Mesodermal cell (in vitro differentiated cells): ENCODE measurements around the gene SSH3.

Source experiments
- H3K27ac ChIP-seq: 2 replicates; pipeline ENCODE4 v1.7.0; 2013; ENCODE audit warnings: mild to moderate bottlenecking, low read depth, low read length, moderate library complexity; ENCODE audit not compliant: severe bottlenecking
- H3K36me3 ChIP-seq: 2 replicates; pipeline ENCODE4 v1.7.1; 2013; ENCODE audit warnings: mild to moderate bottlenecking, low read length, moderate library complexity; ENCODE audit not compliant: control insufficient read depth, insufficient read depth
- H3K4me1 ChIP-seq: one replicate; pipeline ENCODE4 v1.7.1; 2013; ENCODE audit warnings: mild to moderate bottlenecking, low read length; ENCODE audit not compliant: insufficient read depth, control insufficient read depth, poor library complexity, severe bottlenecking
- H3K4me3 ChIP-seq: 2 replicates; pipeline ENCODE4 v1.7.0; 2013; ENCODE audit warnings: low read length, control low read depth, mild to moderate bottlenecking; ENCODE audit not compliant: insufficient read depth, poor library complexity, severe bottlenecking; ENCODE audit errors: extremely low read depth
- H3K9me3 ChIP-seq: 2 replicates; pipeline ENCODE4 v1.7.1; 2013; ENCODE audit warnings: mild to moderate bottlenecking, low read length, moderate library complexity; ENCODE audit not compliant: control insufficient read depth
- WGBS, 2 experiments: methylation state at CpG; one replicate each; pipeline ENCODE4 v1.1.5; 2013; ENCODE audit warnings: missing lambda C conversion rate in 2 of 2; ENCODE audit not compliant: insufficient coverage in 2 of 2; 5-methylcytosine and 5-hydroxymethylcytosine counted together

SSH3 gene

DNA sequence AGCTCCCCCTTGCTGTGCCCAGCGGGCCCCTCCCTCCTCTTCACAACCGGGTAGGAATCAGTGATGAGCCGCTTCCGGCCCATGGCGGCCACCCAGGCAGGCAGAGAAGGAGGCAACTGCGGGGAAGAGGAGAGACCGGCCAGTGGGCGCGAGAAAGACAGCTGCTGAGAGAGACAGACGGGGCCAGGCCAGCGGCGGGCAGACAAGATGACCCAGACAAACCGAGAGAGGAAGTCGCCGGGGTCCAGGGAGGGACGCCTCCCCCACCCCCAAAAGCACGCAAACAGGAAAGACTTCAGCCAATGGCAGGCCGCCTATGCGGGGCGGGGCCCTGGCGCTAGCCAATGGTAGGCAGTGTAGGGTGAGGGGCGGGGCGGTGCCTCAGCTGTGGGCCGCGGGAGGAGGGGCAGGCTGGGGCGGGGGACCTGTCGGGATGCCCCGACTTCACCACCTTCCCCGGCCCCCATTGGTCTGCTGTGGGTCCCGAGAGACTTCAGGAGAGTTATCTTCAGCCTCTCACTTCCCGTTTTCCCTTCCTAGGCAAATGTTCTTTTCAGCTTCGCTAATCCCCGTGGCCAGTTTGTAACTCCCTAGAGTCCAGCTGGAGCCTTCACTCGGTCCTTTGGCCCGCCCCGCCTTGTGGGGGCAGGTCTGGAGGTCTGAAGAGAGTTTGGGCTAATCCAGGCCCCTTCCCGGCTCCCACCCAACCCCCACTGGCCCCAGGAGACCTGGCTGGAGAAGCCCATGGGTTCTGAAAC is 50.2 kb downstream of the SSH3 start, which contains the start of gene POLD4:
Gene POLD4 (minus strand): TSS at position 230 of the 758 bp plus-strand sequence. CDS start 147 bp downstream, at position 83.
- WGBS, 2 experiments, result 0% methylated on average over 10 to 20 of the region's 37 CpGs
- peak within 1 kb of the TSS; percentile 60 for H3K4me3 ChIP-seq
- H3K9me3 ChIP-seq, result no peaks in the 10 kb centered on the region
- peaks cover 49% of the 10 kb centered on the region for H3K4me1 ChIP-seq
- H3K36me3 ChIP-seq, result no peaks in the 10 kb centered on the region
- H3K27ac ChIP-seq, result peak within 1 kb of the TSS; percentile 94

DNA sequence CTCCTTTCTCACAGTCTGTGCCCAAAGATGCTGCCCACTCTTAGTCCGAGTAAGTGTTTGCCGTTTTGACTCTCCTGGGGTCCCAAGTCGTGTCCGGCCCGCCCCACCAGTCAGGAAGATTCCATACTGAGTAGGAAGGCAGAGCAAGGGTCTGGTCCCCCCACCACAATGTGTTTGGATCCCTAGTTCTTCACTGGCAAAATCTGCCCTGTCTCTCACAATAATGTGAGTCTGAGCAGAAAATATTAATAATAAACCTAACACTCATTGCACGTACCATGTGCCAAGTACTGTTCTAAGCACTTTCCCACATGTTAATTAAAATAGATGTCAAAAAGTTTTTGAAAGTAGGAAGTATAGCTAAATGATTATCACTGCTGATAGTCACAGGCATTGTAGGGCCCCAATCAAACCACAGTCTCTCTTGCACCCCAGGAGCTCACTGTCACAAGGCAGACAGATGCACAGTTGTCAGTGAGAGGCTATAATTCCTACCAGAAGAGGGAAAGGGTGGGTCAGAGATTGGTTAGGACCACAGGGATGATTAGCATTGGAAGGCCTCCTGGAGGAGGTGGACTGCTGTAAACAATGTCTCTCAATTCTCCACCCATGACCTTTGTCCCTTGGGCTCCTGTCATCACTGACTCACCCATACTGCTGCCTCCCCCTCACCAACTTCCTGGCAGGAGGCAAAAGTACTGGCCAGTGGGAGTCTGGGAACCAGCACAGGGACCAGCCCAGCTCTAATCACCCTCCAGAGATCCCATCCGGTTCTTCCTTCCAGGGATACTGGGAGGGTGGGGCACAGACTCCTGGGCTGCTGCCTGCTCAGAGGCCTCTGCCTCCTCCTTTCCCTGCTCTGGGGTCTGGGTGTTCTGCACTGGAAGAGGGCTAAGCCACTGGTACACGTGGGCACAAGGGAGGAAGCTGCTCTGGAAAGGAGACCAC is 51.0 kb downstream of the SSH3 start:
- 33 to 42% methylated on average over 5 of the region's 8 CpGs for WGBS, 2 experiments
- Histone ChIP-seq H3K4me3 (peak overlapping the region; percentile 60), H3K27ac (peak overlapping the region; percentile 94), H3K36me3 (no peaks in the 10 kb centered on the region), H3K9me3 (no peaks in the 10 kb centered on the region), H3K4me1 (peaks cover 42% of the 10 kb centered on the region)

DNA sequence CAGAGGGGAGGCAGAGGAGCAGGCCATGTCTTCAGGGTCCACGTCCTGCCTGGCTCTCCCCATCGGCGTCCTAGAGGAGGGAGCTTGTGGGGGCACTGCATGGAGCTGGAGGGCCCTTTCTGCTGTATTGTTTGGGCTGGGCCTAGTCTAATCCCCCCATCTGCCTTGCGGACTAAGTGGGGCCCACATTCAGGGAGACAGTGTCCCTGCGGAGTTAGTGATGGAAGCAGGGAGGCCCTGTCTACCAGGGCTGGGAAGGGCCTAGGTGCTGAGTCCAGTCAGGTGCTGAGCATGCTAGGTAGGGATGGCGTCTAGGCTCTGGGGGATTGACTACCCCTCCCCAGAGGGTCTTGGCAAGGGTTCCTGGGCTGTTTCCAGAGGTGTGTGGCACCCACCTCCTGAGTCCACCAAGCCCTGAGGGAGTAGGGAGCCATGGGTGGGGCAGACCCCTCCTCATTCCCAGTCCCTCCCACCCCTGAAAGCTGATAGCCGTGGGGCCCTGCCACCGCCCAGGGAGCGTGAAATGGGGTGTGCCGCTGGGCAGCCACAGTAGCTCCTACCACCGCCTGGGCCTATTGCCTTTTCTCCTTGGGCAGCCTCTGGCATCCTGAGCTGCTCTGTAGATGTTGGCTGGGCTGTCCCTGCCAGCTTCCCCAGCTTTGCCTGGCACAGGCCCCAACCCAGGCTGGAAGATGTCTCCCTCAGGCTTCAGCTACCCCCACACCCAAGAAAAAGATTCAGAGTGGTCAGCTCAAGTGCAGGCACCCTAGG is 51.9 kb downstream of the SSH3 start:
- WGBS, 2 experiments, result 84 to 86% methylated on average over 6 to 9 of the region's 11 CpGs
- H3K9me3 ChIP-seq, result no peaks in the 10 kb centered on the region
- no peak overlapping the region for H3K4me3 ChIP-seq
- no peaks in the 10 kb centered on the region for H3K36me3 ChIP-seq
- peaks cover 40% of the 10 kb centered on the region for H3K4me1 ChIP-seq
- H3K27ac ChIP-seq, result peak overlapping the region; percentile 94

DNA sequence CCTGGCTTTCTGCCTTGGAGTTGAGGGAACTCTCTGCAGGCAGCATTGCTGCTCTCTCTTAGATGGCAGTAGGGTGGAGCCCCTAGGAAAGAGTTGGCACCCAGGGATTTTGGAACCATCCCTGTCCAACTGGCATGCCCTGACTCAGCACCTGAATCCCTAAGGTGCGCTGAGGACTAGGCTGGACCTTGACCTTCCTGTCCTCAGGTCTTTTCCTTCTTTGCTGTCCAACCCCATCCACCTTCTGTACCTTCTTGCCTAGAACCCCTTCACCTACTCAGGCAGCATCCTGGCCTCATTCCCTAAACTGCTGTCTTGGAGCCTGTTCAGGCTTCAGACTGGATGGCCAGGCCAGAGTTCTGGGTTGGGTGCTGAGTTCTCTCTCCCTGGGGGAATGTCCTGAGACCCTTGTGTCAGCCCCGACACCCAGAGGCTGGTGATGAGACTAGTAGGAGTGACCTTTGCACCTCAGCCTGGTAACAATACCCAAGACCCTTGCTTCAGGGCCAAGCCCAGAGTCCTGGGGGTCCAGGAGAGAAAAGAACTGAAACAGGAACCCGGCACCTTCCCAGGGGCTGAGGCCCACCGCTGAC is 52.6 kb downstream of the SSH3 start:
- 82 to 100% methylated on average over 1 to 4 of the region's 4 CpGs for WGBS, 2 experiments
- Histone ChIP-seq H3K4me1 (peaks cover 40% of the 10 kb centered on the region), H3K27ac (peak overlapping the region; percentile 94), H3K4me3 (no peak overlapping the region), H3K9me3 (no peaks in the 10 kb centered on the region), H3K36me3 (no peaks in the 10 kb centered on the region)

DNA sequence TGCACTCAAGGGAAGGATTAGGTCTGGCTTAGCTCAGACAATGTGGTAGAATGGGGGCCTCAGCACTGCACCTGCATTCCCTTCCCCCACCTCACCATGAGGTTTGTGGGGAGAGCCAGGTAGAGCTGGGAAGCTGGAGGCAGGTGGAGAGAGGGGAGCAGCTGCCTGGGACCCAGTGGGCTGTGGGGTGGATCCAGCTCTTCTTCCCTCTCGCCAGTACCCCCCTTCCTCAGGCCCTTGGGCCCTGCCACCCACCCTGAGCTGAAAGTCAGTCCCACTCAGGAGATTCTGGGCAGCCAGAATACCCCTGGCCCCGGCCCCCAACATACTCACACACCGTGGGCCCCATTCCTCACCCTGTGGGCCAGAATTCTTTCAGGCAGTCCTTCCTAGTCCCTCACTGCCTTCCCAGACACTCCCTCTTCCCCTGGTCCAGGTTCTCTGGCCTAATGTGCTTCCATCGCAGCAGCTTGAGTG is 53.1 kb downstream of the SSH3 start:
- H3K4me3 ChIP-seq, result no peak overlapping the region
- peaks cover 40% of the 10 kb centered on the region for H3K4me1 ChIP-seq
- H3K27ac ChIP-seq, result no peak overlapping the region
- no peaks in the 10 kb centered on the region for H3K36me3 ChIP-seq
- WGBS, 2 experiments, result 15 to 18% methylated on average over 2 to 3 of the region's 4 CpGs
- no peaks in the 10 kb centered on the region for H3K9me3 ChIP-seq

DNA sequence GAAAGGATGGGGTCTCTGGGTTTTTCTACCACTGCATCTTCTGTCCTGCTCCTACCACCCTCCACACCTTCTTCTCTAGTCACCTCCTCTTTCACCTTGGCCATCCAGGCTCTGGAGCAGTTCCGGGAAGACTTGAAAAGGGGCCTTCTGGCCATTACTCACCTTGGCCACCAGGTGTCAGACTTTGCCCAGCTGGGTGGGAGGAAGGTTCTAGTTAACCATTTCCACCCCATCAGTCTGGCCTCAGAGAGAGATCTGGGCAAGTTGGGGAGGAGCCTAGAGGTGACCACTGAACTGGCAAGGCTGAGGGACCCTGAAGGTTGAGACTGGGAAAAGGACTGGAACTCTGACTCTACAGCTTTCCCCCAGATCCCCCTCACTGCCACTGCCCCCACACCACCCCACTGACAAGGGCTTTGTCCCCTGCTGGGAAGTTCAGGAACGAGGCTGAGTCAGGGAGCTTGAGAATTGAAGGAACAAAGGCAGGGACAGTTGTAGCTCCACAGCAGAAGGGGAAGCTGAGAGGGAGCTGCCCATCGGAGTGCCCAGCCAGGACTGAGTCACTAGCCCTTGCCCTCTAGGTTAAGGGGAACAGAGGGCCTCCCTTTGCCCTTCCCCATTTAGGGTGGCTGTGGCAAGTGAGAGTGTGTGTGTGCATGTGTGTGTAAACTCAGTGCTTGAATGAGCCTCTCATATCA is 53.7 kb downstream of the SSH3 start:
- no peaks in the 10 kb centered on the region for H3K36me3 ChIP-seq
- H3K4me1 ChIP-seq, result peaks cover 40% of the 10 kb centered on the region
- no peak overlapping the region for H3K4me3 ChIP-seq
- no peaks in the 10 kb centered on the region for H3K9me3 ChIP-seq
- H3K27ac ChIP-seq, result peak overlapping the region; percentile 4
- WGBS, 2 experiments, result 19 to 44% methylated on average over 2 of the region's 3 CpGs

DNA sequence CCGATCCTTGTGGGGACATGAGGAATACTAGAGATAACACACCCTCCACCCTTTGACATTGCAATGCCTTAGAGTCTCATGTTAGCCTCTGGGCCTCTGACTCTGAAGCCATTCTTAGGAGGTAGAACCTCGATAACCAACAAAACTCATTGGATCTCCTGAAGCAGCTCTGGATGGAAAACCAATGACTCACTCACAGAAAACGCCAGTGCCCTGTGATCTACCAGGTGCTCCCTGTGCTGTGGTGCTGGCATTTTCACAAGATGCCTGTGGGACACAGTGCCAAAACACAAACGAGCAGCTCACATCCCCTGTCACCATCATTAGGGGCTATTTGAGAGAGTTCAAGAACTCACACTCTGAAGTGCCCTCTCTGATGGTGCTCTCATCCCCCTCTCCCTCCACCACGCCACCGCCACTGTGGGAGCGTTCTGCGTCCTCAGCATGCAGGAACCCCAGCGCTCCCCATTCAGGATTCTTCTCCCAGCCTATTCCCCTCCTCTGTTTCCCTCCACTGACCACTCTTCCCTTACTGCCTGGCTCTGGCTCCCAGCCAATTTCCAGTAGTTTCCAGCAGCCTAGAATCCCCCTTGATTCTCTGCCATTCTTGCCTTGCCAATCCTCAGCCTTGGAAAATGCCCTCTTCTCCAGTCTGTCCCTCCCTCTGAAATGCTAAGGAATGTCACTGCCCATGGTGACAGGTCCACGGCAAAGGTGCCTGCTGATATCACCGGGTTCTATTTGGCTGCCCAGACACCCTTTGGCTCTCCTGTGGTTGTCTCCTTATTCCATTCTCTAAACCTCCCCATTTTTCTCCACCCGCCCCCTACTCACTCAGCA is 54.7 kb downstream of the SSH3 start:
- H3K4me3 ChIP-seq, result no peak overlapping the region
- H3K4me1 ChIP-seq, result peaks cover 40% of the 10 kb centered on the region
- H3K27ac ChIP-seq, result no peak overlapping the region
- 93 to 98% methylated on average over 8 to 11 of the region's 12 CpGs for WGBS, 2 experiments
- no peaks in the 10 kb centered on the region for H3K36me3 ChIP-seq
- no peaks in the 10 kb centered on the region for H3K9me3 ChIP-seq
